H1 (cell line): Measurements from ENCODE around the gene TENT4A. TPM values are rescaled to one million over a fixed set of nuclear protein-coding genes. Genes with fewer than 3 reads are reported as not detected.

Source experiments
- ASH2L ChIP-seq: fragments of 200-600, 300-600 bp; sonication (generic); IDR thresholded peaks from one replicate; pipeline ENCODE4 v1.7.1; 2017; ENCODE audit warnings: low read length
- CREB1 ChIP-seq: IDR thresholded peaks from 2 replicates; pipeline ENCODE4 v1.6.1; 2012; ENCODE audit warnings: inconsistent platforms
- GABPA ChIP-seq: IDR thresholded peaks from 2 replicates; pipeline ENCODE4 v1.6.1; 2011; ENCODE audit warnings: mild to moderate bottlenecking, low read length, moderate library complexity, borderline replicate concordance; ENCODE audit not compliant: insufficient read depth
- SAP30 ChIP-seq: fragments of 300-600 bp; sonication (generic); IDR thresholded peaks from 2 replicates; pipeline ENCODE4 v1.7.1; 2012; ENCODE audit warnings: low read length, moderate library complexity, mild to moderate bottlenecking, inconsistent platforms; ENCODE audit not compliant: insufficient read depth, insufficient replicate concordance
- polyA plus RNA-seq, 7 experiments: library from polyadenylated mRNA; depleted of rRNA in 3 of 7; stranded (reverse) in 5 of 7; unstranded in 2 of 7; fragments of >200 nt in 5 of 7; fragments of 200-250 nt in 2 of 7; gene quantifications; 1 replicate in 5 of 7; 2 replicates in 1 of 7; 4 replicates in 1 of 7; pipeline versions ENCODE4 v1.2.1 to v1.2.3, GENCODE V29; 2011 to 2013; ENCODE audit warnings: missing spikeins in 2 of 7, mixed read lengths in 2 of 7
- total RNA-seq: library from RNA; stranded (reverse); fragmentation: NEBNext Ultra II Directional; extraction: Animal tissue kit (Norgen Biotek cat#: 25700); gene quantifications from 2 replicates; pipeline ENCODE4 v1.2.1, GENCODE V29; 2021
- TF ChIP-seq, protein P1 (sequence below): fragments of 300-600 bp; sonication (generic); IDR thresholded peaks from 2 replicates; pipeline ENCODE4 v1.7.1; 2012; ENCODE audit warnings: low read length, moderate library complexity, mild to moderate bottlenecking, inconsistent platforms; ENCODE audit not compliant: insufficient replicate concordance

TENT4A gene
- total and polyA plus RNA-seq, 2 of the 8 experiments (the other 6 are each of a cell fraction or from before 2014, with no cell fraction given) = 8.9 to 25.1 TPM

DNA sequence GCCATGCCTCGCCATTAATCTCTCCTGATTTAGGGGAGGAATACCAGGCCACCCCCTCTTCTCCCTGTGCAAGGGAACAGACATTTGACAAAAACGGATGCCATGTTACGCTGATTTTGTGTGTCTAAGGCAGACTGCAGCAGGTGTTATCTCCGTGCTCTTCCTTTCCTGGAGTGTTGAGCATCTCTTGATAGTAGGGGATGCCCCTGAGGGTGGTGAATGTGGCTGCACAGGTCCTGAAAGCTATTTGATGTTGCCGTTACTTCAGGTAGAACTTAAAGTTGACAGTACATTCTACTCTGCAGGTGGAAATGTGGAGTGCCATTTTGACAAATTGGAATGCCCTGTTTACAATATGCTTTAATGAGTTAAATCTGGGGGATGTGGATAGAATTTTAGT is 21.5 kb downstream of the TENT4A start (continued):
- TF ChIP-seq, protein P1, sequence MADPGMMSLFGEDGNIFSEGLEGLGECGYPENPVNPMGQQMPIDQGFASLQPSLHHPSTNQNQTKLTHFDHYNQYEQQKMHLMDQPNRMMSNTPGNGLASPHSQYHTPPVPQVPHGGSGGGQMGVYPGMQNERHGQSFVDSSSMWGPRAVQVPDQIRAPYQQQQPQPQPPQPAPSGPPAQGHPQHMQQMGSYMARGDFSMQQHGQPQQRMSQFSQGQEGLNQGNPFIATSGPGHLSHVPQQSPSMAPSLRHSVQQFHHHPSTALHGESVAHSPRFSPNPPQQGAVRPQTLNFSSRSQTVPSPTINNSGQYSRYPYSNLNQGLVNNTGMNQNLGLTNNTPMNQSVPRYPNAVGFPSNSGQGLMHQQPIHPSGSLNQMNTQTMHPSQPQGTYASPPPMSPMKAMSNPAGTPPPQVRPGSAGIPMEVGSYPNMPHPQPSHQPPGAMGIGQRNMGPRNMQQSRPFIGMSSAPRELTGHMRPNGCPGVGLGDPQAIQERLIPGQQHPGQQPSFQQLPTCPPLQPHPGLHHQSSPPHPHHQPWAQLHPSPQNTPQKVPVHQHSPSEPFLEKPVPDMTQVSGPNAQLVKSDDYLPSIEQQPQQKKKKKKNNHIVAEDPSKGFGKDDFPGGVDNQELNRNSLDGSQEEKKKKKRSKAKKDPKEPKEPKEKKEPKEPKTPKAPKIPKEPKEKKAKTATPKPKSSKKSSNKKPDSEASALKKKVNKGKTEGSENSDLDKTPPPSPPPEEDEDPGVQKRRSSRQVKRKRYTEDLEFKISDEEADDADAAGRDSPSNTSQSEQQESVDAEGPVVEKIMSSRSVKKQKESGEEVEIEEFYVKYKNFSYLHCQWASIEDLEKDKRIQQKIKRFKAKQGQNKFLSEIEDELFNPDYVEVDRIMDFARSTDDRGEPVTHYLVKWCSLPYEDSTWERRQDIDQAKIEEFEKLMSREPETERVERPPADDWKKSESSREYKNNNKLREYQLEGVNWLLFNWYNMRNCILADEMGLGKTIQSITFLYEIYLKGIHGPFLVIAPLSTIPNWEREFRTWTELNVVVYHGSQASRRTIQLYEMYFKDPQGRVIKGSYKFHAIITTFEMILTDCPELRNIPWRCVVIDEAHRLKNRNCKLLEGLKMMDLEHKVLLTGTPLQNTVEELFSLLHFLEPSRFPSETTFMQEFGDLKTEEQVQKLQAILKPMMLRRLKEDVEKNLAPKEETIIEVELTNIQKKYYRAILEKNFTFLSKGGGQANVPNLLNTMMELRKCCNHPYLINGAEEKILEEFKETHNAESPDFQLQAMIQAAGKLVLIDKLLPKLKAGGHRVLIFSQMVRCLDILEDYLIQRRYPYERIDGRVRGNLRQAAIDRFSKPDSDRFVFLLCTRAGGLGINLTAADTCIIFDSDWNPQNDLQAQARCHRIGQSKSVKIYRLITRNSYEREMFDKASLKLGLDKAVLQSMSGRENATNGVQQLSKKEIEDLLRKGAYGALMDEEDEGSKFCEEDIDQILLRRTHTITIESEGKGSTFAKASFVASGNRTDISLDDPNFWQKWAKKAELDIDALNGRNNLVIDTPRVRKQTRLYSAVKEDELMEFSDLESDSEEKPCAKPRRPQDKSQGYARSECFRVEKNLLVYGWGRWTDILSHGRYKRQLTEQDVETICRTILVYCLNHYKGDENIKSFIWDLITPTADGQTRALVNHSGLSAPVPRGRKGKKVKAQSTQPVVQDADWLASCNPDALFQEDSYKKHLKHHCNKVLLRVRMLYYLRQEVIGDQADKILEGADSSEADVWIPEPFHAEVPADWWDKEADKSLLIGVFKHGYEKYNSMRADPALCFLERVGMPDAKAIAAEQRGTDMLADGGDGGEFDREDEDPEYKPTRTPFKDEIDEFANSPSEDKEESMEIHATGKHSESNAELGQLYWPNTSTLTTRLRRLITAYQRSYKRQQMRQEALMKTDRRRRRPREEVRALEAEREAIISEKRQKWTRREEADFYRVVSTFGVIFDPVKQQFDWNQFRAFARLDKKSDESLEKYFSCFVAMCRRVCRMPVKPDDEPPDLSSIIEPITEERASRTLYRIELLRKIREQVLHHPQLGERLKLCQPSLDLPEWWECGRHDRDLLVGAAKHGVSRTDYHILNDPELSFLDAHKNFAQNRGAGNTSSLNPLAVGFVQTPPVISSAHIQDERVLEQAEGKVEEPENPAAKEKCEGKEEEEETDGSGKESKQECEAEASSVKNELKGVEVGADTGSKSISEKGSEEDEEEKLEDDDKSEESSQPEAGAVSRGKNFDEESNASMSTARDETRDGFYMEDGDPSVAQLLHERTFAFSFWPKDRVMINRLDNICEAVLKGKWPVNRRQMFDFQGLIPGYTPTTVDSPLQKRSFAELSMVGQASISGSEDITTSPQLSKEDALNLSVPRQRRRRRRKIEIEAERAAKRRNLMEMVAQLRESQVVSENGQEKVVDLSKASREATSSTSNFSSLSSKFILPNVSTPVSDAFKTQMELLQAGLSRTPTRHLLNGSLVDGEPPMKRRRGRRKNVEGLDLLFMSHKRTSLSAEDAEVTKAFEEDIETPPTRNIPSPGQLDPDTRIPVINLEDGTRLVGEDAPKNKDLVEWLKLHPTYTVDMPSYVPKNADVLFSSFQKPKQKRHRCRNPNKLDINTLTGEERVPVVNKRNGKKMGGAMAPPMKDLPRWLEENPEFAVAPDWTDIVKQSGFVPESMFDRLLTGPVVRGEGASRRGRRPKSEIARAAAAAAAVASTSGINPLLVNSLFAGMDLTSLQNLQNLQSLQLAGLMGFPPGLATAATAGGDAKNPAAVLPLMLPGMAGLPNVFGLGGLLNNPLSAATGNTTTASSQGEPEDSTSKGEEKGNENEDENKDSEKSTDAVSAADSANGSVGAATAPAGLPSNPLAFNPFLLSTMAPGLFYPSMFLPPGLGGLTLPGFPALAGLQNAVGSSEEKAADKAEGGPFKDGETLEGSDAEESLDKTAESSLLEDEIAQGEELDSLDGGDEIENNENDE = no peak
- TF ChIP-seq CREB1 = no peak
- TF ChIP-seq GABPA = no peak
- TF ChIP-seq ASH2L = no peak
- no peak for TF ChIP-seq SAP30
